Hepatocyte (in vitro differentiated cells): ENCODE measurements around the gene ITPR1. TPM values are rescaled to one million over a fixed set of nuclear protein-coding genes. Genes with fewer than 3 reads are reported as not detected.
A peak's percentile ranks its signal among the peaks of the same experiment; 100 is the strongest.

Experiments
- DNase-seq: peaks from one replicate; pipeline ENCODE4 v3.0.0-alpha.2; 2016; ENCODE audit warnings: low spot score
- H2AFZ ChIP-seq: fragments of 200-600 bp; sonication (generic); 2 replicates; pipeline ENCODE4 v1.6.0; 2016; ENCODE audit warnings: antibody characterized with exemption, mild to moderate bottlenecking
- H3K27ac ChIP-seq: fragments of 200-600 bp; sonication (generic); 2 replicates; pipeline ENCODE4 v1.5.1; 2016; ENCODE audit warnings: mild to moderate bottlenecking
- H3K27me3 ChIP-seq: fragments of 200-600 bp; sonication (generic); 2 replicates; pipeline ENCODE4 v1.6.1; 2016
- H3K36me3 ChIP-seq: fragments of 200-600 bp; sonication (generic); replicated peaks from 2 replicates; pipeline ENCODE4 v1.5.1; 2016; ENCODE audit warnings: low read depth; ENCODE audit not compliant: insufficient read depth
- H3K4me1 ChIP-seq: fragments of 200-600 bp; sonication (generic); 2 replicates; pipeline ENCODE4 v1.5.1; 2016; ENCODE audit warnings: mild to moderate bottlenecking, moderate library complexity; ENCODE audit not compliant: insufficient read depth
- H3K4me2 ChIP-seq: fragments of 200-600 bp; sonication (generic); 2 replicates; pipeline ENCODE4 v1.6.0; 2016
- H3K4me3 ChIP-seq: fragments of 200-600 bp; sonication (generic); 2 replicates; pipeline ENCODE4 v1.5.1; 2016; ENCODE audit warnings: mild to moderate bottlenecking
- H3K79me2 ChIP-seq: fragments of 200-600 bp; sonication (generic); 2 replicates; pipeline ENCODE4 v1.6.0; 2017; ENCODE audit warnings: mild to moderate bottlenecking
- H3K9me2 ChIP-seq: fragments of 200-600 bp; sonication (generic); replicated peaks from 2 replicates; pipeline ENCODE4 v1.6.0; 2017; ENCODE audit warnings: mild to moderate bottlenecking; ENCODE audit not compliant: insufficient read depth
- H3K9me3 ChIP-seq: fragments of 200-600 bp; sonication (generic); 2 replicates; pipeline ENCODE4 v1.5.1; 2016; ENCODE audit warnings: low read depth, mild to moderate bottlenecking
- H4K20me1 ChIP-seq: fragments of 200-600 bp; sonication (generic); 2 replicates; pipeline ENCODE4 v1.6.0; 2016; ENCODE audit warnings: mild to moderate bottlenecking; ENCODE audit not compliant: insufficient read depth, poor library complexity, severe bottlenecking
- EZH2 ChIP-seq: fragments of 200-600 bp; sonication (generic); IDR thresholded peaks from 2 replicates; pipeline ENCODE4 v1.6.1; 2016; ENCODE audit warnings: antibody characterized with exemption, mild to moderate bottlenecking, borderline replicate concordance
- EZH2phosphoT487 ChIP-seq: fragments of 200-600 bp; sonication (generic); IDR thresholded peaks from one replicate; pipeline ENCODE4 v1.6.1; 2018; ENCODE audit warnings: antibody characterized with exemption, mild to moderate bottlenecking, low read depth, moderate library complexity; ENCODE audit not compliant: unreplicated experiment, severe bottlenecking
- WGBS: methylation state at CpG from one replicate; pipeline ENCODE4 v1.1.6; 2016; ENCODE audit warnings: low lambda C conversion rate; ENCODE audit errors: missing lambda C conversion rate; 5-methylcytosine and 5-hydroxymethylcytosine counted together
- polyA plus RNA-seq: library from polyadenylated mRNA; unstranded; fragments of >200 nt; fragmentation: Nextera tagmentation; extraction: Ambion mirVana; gene quantifications from 2 replicates; pipeline ENCODE4 v1.2.1, GENCODE V29; 2016
- total RNA-seq: library from RNA; depleted of rRNA; stranded (reverse); fragments of >200 nt; gene quantifications from 2 replicates; pipeline ENCODE4 v1.2.3, GENCODE V29; 2014
- TF ChIP-seq, protein P1 (sequence below): fragments of 200-600 bp; sonication (generic); IDR thresholded peaks from 2 replicates; pipeline ENCODE4 v1.5.1; 2016; ENCODE audit warnings: antibody characterized with exemption, mild to moderate bottlenecking; ENCODE audit not compliant: poor library complexity

ITPR1 gene
- total and polyA plus RNA-seq, 2 experiments from 2014 or later, result 46.8 to 90.8 TPM

DNA sequence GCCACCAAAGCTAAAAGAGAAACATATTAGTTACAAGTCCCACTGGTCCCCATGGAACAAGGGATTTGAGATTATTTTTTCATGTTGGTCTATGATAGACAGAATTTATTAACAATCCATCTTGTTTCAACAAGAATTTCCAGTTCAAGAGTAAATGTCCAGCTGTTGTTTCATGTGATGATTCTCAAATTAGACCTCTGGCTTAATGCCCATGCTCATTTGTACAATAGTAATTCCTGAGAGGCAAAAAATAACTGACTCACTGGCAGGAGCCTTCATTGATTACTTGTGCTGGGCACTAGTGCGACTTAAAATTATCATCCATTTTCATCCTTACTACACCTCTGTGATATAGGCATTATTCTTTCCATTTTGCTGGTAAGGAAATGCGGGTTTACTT is 171.3 kb downstream of the ITPR1 start:
- Histone ChIP-seq H3K9me2 (no peaks in the 10 kb centered on the region), H3K4me2 (no peak overlapping the region), H3K9me3 (no peaks in the 10 kb centered on the region), H3K4me3 (no peak overlapping the region), H4K20me1 (no peaks in the 10 kb centered on the region), H2AFZ (no peak overlapping the region), H3K27ac (no peak overlapping the region), H3K27me3 (no peaks in the 10 kb centered on the region), H3K79me2 (no peaks in the 10 kb centered on the region), H3K36me3 (no peaks in the 10 kb centered on the region), H3K4me1 (no peaks in the 10 kb centered on the region)
- TF ChIP-seq EZH2phosphoT487, result no peak
- TF ChIP-seq EZH2, result no peak
- TF ChIP-seq, protein P1, sequence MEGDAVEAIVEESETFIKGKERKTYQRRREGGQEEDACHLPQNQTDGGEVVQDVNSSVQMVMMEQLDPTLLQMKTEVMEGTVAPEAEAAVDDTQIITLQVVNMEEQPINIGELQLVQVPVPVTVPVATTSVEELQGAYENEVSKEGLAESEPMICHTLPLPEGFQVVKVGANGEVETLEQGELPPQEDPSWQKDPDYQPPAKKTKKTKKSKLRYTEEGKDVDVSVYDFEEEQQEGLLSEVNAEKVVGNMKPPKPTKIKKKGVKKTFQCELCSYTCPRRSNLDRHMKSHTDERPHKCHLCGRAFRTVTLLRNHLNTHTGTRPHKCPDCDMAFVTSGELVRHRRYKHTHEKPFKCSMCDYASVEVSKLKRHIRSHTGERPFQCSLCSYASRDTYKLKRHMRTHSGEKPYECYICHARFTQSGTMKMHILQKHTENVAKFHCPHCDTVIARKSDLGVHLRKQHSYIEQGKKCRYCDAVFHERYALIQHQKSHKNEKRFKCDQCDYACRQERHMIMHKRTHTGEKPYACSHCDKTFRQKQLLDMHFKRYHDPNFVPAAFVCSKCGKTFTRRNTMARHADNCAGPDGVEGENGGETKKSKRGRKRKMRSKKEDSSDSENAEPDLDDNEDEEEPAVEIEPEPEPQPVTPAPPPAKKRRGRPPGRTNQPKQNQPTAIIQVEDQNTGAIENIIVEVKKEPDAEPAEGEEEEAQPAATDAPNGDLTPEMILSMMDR, result no peak
- DNase-seq, result no peak
- 98% methylated on average over 2 of the region's 2 CpGs for WGBS

- H3K4me3 ChIP-seq, result no peak overlapping the region
- H4K20me1 ChIP-seq, result no peaks in the 10 kb centered on the region
- H3K27ac ChIP-seq, result no peak overlapping the region
- H3K9me3 ChIP-seq, result no peaks in the 10 kb centered on the region
- H3K27me3 ChIP-seq, result no peaks in the 10 kb centered on the region
- DNase-seq, result no peak
- TF ChIP-seq, protein P1, result no peak
- TF ChIP-seq EZH2phosphoT487 (no peak), EZH2 (no peak)
- no peak overlapping the region for H2AFZ ChIP-seq
- H3K36me3 ChIP-seq, result no peaks in the 10 kb centered on the region
- no peaks in the 10 kb centered on the region for H3K9me2 ChIP-seq
- H3K4me2 ChIP-seq, result no peak overlapping the region
- no peaks in the 10 kb centered on the region for H3K79me2 ChIP-seq
- H3K4me1 ChIP-seq, result no peaks in the 10 kb centered on the region
- WGBS, result 91% methylated on average over 8 of the region's 8 CpGs
Measured at GRCh38 chr3:4665197-4665596, 172.0 kb downstream of the ITPR1 start.

DNA sequence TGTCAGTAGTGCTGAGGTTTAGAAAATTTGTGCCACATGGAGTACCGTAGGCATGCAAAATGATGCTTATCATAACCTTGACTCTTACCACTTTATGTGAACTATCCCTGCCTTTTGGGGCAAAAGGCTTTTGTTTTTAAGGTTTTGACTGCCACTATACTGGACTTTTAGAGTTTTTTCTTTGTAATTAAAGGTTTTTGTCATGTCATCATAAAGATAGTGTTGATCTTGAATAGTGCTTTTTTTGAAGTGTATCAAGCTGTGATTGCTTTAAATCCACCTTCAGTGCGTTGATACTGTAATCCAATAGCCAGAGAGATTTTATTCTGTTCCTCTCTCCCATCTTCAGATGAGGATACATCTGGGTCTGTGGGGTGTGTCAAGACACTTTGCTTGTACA is 172.9 kb downstream of the ITPR1 start:
- TF ChIP-seq, protein P1, result no peak
- TF ChIP-seq EZH2, result no peak
- no peak for TF ChIP-seq EZH2phosphoT487
- Histone ChIP-seq H3K36me3 (no peaks in the 10 kb centered on the region), H3K4me1 (no peaks in the 10 kb centered on the region), H3K9me2 (no peaks in the 10 kb centered on the region), H4K20me1 (no peaks in the 10 kb centered on the region), H2AFZ (no peak overlapping the region), H3K79me2 (no peaks in the 10 kb centered on the region), H3K27ac (no peak overlapping the region), H3K27me3 (no peaks in the 10 kb centered on the region), H3K9me3 (no peaks in the 10 kb centered on the region), H3K4me3 (no peak overlapping the region), H3K4me2 (no peak overlapping the region)
- no peak for DNase-seq
- WGBS, result 88% methylated on average over 2 of the region's 2 CpGs

- Histone ChIP-seq H3K9me2 (no peaks in the 10 kb centered on the region), H3K79me2 (no peaks in the 10 kb centered on the region), H3K4me2 (no peak overlapping the region), H4K20me1 (no peaks in the 10 kb centered on the region), H3K27ac (no peak overlapping the region), H3K9me3 (no peaks in the 10 kb centered on the region), H3K36me3 (no peaks in the 10 kb centered on the region), H3K27me3 (no peaks in the 10 kb centered on the region), H2AFZ (no peak overlapping the region), H3K4me1 (no peaks in the 10 kb centered on the region), H3K4me3 (no peak overlapping the region)
- no peak for DNase-seq
- TF ChIP-seq, protein P1, result peak; percentile 33
- TF ChIP-seq EZH2, result no peak
- 67% methylated on average over 5 of the region's 5 CpGs for WGBS
Measured at GRCh38 chr3:4670352-4670751, 177.2 kb downstream of the ITPR1 start.
